GM19467 (cell line): ENCODE results near the gene PRR15L.

Source experiments
- ATAC-seq: cut with Tn5 transposase; IDR thresholded peaks from one replicate; pipeline ENCODE4 v1.9.1; 2021; ENCODE audit warnings: mild to moderate bottlenecking, moderate library complexity; ENCODE audit not compliant: unreplicated experiment

PRR15L gene

DNA sequence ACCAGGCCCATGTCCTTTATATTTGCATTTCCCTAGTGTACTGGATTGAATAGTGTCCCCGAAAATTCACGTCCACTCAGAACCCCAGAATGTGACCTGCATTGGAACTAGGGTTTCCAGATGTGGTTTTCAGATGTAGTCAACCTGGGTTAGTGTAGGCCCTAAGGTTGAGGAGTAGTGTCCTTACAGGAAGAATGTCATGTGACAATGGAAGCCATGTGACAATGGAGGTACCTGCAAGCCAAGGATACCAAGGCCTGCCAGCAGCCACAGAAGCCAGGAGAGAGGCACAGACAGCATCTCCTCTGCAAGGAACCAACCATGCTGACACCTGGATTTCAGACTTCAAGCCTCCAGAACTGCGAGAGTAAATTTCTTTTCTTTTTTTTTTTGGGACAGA lies 5.2 kb upstream of the PRR15L start:
- no peak for ATAC-seq

DNA sequence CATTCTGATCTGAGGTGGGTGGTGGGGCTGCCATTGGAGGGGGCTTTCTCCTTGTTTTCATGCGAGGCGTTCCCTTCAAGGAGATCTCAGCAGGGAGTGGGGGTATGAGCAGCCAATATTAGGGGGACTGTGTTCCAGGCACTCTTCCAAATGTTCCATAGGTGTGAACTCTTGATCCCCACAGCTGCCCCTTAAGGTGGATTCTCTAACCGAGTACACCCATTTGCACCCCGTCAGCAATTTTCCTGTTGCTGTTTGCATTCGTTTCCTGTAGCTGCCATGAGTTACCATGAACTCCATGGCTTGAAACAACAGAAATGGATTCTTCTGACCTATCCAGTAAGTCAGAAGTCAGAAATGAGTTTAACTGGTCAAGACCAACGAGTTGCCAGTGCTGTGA lies 3.7 kb upstream of the PRR15L start:
- no peak for ATAC-seq

- ATAC-seq, result no peak
Measured at GRCh38 chr17:47959825-47960655, 2.4 kb upstream of the PRR15L start.

GRCh38 chr17:47956791-47957590 lies 692 bp downstream of the PRR15L start:
- no peak for ATAC-seq

DNA sequence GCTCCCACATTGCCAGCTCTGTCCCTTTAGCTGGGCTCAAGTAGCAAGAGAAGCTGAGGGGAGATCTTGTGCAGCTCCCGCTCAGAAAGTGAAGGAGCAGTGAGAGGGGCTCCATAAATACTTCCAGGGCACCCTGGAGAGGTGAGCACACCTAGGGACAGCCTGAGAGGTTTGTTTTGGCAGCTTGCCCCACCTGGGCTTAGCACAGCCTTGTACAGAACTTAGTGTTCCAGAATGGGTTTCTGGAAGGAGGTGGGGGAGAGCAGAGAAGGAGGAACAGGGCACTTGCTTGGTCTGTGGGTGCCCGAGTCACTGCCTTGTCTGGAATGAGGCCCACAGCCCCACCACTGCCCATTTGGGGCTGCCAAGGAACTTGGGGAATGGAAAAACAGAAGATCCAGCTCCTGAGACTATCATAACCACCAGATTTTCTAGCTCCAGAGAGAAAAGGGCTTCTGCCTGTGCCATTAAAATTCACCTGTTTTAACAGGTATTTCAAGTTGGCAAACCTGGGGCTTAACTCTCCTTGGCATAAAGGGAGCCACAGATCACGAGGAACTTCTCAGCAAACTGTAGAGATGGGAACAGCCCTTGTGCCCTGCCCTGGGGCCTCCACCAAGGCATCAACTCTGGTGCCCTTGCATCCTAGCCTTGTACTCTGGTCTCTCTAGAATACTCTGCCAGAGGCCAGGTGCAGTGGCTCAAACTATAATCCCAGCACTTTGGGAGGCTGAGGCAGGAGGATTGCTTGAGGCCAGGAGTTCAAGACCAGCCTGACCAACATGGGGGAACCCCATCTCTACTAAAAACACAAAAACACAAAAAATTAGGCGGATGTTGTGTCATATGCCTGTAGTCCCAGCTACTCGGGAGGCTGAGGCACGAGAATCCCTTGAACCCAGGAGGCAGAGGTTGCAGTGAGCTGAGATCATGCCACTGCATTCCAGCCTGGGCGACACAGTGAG lies 1.9 kb downstream of the PRR15L start:
- no peak for ATAC-seq

- ATAC-seq, result no peak
Measured at GRCh38 chr17:47953909-47954308, 3.8 kb downstream of the PRR15L start.

GRCh38 chr17:47952171-47953021 lies 5.3 kb downstream of the PRR15L start:
- no peak for ATAC-seq

DNA sequence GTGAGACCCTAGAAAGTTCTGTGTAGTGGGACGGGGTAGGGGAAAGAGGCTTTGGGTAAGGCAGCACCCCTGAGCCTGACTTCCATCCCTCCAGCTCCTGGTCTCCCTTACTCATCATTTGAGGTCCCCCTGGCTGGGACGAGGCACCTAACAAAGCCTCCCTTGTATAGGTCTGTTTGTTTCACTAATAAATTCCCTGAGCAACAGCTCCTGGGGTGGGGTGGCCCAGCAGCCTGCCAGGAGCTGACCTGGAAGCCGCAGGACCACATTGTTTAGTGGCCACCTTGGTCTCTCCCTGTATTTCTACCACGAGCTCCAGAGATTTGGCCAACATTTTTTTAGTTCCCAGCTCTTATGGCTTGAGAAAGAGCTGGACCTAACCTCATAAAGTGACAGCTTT lies 7.2 kb downstream of the PRR15L start:
- no peak for ATAC-seq

- ATAC-seq, result no peak
Measured at GRCh38 chr17:47949946-47950345, 7.7 kb downstream of the PRR15L start.

GRCh38 chr17:47949197-47949759 lies 8.4 kb downstream of the PRR15L start:
- ATAC-seq, result peak; percentile 50

GRCh38 chr17:47948706-47949196 lies 8.9 kb downstream of the PRR15L start:
- ATAC-seq, result no peak

DNA sequence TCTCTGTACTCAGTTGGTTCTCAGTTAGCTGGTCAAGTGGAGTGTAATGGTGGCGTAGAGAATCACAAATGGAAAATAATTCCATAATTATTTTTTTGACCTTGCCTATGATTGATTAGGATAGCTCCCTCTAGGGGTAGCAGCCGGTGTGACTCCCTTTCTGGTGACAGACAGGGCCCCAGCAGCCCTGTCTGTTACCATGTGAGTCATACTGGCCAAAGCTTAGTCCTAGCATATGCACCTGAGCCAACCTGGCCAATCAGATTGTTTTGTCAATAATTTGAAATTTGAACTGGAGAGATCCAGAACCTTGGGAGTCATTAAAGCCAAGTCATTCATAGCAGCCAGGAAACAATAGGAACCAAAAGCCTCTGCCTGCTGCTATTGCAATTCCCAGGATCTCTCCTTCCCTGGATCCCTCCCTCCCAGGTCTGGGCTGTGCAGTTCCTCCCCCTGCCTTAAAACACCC lies 10.7 kb downstream of the PRR15L start:
- no peak for ATAC-seq

DNA sequence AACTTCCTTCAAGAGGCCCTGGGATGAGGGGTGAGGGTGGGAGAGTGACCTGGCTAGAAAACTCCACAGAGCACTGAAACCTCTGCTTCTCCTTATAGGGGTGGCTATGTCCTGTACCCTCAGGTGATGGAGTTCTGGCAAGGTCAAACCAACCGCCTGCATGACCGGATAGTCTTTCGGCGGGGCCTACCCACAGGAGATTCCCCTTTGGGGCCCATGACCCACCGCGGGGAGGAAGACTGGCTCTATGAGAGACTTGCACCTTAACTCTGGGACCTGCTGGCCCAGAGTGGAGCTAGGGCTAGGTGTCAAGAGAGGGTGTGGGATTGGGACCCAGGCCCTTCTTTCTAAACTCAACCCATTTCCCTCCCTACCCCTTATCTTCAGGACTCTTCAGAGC lies 11.2 kb downstream of the PRR15L start:
- no peak for ATAC-seq

- no peak for ATAC-seq
Measured at GRCh38 chr17:47945529-47946508, 11.9 kb downstream of the PRR15L start.

DNA sequence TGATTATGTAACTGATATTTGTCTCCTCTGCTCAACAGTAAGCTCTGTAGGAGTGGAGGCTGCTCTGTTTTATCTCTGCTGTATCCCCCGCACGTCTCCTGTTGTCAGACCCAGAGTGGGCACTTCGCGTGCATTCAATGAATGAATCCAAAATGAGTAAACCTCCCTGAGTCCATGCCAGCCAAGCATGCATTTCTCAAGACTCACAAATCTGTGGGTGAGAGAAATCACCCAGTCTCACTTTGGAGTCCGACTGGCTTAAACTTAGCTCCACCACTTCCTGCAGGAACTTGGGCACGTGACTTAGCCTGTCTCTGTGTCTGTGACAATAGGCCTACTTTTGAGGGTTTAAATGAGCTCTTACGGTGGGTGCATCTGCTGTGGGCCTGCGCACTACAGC lies 12.6 kb downstream of the PRR15L start:
- ATAC-seq, result no peak

- ATAC-seq, result no peak
Measured at GRCh38 chr17:47942568-47942967, 15.1 kb downstream of the PRR15L start.

DNA sequence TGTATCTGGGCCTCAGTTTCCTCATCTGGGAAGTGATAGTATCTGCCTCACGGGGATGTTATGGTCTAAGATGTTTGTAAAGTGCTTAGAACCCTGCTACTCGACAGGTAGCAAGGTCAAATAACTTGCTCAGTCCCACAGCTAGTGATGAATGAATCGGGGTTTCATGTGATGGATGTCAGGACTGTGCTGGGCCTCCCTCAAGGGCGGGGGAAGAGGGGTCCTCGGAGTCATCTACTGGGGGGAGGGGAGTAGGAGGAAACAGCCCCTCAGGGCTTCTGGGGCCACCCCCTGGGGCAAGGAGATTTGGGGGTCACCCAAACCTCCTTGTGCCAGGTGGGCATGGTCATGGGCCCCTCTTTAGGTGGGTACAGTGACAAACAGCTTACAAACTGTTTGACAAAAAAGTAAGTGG lies 15.6 kb downstream of the PRR15L start:
- ATAC-seq, result no peak
